GM18909 (cell line): ENCODE results near the gene GOLT1A.
A peak's percentile ranks its signal among the peaks of the same experiment; 100 is the strongest.

Experiments used
- ATAC-seq: cut with Tn5 transposase; IDR thresholded peaks from one replicate; pipeline ENCODE4 v1.9.1; 2021; ENCODE audit warnings: mild to moderate bottlenecking; ENCODE audit not compliant: unreplicated experiment, poor library complexity

The GOLT1A gene

DNA sequence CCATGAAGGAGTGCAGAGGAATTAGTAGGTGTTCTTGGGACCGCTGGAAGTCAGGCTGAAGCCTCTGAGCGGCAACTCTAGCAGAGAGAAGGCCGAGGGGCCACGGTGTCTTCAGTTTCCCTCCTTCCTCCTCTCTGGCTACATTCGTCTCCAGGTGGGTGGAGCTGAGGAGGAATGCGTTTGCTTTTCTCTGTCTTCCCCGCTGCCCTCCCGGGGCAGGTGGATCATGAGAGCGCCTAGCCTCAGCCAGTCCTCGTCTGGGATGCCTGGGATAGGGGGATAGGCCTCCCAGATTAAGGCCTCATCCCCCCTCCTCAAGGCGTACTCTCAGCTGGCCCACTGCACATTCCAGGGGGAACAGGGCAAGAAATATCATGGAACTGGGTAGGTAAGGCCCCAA lies 7.5 kb upstream of the GOLT1A start:
- ATAC-seq, result no peak

DNA sequence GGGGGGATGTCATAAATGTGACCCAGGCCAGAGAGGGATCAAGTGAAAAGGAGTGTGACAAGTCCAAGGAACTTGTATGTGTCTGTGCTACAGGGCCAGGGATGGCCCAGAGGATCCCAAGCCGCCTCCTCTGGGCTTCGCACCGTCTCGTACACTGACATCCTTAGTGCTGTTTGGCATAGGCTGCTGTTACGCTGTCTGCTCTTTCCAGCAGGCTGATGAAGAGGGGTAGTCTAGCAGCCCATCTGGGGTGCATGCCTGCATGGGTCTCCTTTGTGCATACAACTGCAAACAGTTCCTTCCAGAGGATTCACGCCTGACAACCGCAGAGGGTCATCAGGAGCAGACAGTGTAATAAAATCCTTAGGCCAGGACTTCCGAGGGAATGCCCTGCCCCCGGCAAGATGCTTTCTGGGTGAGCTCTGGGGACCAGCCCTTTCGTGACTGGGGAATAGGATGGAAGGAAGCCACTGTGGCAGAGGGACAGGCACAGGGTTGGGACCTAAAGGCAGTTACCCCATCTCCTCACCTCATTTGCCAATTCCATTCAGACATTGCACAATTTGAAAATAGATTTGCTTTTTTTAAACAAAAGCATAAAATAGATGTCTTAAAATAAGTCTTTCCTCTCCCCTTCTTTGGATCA lies 6.3 kb upstream of the GOLT1A start:
- ATAC-seq, result no peak

DNA sequence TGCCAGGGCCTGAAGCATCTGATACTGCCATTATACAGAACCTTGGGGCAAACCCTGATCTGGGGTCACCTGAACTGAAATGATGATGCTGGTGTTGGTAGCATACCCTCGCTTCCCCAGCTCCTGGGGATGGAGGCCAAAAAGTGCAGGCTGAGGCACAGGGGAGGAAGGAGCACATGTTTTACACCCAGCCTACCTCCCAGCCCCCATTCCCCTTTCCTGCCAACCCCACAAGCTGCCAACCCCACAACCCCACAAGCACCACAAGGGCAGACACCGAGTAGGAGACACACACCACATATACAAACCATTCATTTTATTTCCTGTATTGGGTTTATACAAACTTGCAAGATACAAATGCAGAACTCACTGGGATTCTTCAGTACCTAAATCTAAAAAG lies 4.8 kb upstream of the GOLT1A start:
- ATAC-seq, result no peak

DNA sequence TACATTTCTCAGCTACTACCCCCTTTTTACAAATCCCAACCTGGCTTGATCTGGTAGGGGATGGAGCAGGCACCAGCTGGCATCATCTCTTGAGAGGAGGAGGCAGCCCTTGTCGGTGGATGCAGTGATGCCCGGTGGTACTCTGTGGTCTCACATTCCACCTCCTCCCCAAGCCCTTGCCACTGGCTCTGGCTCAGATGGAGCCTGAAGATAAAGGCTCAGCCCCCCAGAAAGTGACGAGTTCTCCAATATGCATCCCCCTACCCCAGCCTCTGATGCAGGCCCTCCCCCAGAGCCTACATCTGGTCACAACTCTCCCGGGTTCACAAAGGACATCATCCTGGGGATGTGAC lies 3.8 kb upstream of the GOLT1A start:
- ATAC-seq, result no peak

GRCh38 chr1:204216880-204217647 lies 3.3 kb upstream of the GOLT1A start:
- no peak for ATAC-seq

DNA sequence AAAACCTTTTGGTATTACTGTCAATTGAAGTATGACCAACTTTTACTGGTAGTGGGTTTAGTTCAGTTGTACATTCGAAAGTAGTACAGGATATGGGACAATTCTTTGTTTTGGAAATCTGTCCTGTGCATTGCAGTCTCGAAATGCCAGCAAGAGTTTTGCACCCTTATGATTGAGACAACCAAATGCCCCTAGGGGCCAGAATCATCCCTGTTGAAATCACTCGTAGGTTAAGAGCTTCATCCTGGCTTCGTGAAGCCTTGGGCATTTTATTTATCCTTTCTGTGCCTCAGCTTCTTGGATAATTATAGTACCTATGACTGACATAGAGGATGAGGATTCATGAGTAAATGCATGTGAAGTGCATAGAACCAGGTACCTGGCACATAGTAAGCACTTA lies 2.4 kb upstream of the GOLT1A start:
- ATAC-seq, result no peak

GRCh38 chr1:204212715-204213114 lies 1.1 kb downstream of the GOLT1A start:
- ATAC-seq, result no peak

DNA sequence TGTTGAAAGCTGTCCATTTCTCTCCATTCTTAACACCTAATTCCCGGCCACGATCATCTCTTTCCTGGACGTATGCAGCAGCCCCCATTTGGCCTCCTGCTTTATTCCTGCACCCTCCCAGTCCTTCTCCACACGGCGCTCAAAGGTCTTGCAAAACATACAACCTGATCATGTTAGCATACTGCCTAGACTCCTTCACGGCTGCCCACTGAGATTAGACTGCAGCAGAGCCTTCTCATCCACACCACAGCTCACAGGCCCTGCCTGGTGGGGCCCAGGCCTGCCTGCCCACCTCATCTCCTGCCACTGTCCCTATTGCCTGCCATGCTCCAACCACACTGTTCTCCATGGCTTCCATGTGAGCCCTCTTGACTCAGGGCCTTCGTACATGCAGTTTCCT lies 2.7 kb downstream of the GOLT1A start:
- ATAC-seq, result no peak

DNA sequence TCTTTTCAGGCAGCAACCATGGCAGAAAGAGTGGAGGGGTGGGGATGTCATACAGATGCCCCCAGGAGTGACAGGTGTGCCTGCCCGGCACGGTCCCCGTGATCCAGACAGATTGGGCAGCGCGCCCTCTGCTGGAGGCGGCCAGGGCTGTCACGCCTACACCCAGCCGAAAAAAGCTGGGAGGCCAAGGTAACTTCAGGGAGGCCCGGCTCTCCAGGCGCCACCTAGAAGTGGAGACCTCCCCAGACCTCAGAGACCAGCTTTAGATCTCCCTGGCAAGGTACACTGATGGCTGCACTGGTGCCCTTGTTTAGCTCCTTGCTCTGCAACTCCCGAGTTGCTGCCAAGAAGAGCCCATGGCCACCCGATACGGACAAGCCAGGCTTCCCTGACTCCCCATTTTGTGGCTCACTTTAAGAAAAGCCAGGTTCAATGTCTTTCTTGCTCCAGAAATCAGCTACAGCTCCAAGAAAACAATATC lies 6.6 kb downstream of the GOLT1A start:
- ATAC-seq, result peak; percentile 65

- ATAC-seq, result no peak
Observed at GRCh38 chr1:204206121-204206520, 7.7 kb downstream of the GOLT1A start.

GRCh38 chr1:204205486-204205885 lies 8.3 kb downstream of the GOLT1A start:
- ATAC-seq, result no peak

GRCh38 chr1:204204944-204205343 lies 8.8 kb downstream of the GOLT1A start:
- ATAC-seq, result no peak

DNA sequence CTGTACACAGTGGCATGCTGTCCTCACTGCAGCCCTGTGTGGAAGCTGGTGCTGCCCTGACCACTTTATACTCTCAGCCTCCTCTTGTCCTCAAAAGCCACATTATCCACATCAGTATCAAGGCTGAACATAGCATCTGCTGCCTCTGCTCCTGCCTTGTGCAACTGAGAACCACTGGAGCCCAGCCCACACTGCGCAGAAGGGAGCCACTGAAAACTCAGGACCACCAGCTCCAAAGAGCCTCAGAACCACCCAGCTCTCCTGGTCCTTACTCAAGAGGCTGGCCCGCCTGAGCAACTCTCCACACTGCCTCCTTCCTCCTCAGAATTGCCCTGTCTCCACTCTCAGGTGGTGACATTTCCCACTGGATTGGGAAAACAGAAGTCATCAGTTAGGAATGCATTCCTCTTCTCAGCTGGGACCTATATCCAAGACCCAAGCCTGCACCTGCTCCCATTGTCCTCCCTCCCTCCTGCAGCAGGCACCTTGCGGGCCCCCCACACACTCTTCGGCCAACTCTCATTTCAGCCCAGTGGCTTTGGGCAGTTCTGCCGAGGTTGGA lies 10.5 kb downstream of the GOLT1A start:
- ATAC-seq, result no peak

DNA sequence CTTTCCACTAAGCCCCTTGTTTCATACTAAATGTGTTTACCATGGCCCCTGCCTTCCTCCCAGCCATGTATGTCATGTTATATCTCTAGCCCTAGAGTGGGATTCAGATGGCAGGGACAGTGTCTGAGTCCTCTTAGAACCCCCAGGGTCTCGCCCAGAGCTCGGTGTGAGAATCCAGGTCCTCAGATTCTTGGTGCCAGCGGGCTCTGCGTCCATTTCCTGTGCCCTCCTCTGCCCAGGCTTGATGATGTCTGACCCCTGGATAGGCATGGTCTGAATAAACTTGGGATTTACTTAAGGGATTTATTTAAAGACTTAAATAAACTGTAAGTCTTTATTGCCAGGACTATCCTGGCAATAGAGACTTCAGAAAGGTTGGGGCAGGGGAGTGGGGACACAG lies 11.3 kb downstream of the GOLT1A start:
- ATAC-seq, result no peak

DNA sequence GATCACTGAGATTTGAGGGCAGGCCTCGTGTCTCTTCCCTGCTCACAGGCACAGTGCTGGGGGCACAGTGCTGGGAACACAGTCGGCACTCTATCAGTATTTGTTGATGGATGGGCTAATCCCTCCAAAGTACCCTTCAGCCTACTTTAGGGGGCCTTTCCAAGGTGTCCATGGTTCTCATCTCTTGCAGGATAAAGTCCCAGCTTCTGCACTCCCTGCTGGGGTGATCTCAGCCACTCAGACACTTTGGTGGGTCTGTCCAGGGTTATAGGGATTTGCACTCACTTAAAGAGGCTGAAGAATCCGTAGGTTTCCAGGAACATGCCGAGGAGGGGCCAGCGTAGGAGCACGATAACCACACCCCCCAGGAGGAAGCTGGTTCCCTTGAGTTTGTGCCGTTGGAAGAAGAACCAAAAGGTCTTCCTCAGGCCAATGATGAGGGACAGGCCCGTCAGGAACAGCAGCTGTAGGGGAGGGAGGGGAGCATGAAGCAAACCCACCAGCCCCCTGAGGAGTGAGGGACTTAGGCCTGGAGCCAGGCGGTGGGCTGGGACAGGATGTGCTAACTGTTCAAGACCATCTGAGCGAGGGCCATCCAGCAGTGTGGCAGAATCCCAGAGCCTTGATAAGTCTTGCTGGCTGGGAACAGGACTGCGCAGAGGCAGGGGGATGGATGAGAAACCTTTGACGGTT lies 12.3 kb downstream of the GOLT1A start:
- ATAC-seq, result no peak

DNA sequence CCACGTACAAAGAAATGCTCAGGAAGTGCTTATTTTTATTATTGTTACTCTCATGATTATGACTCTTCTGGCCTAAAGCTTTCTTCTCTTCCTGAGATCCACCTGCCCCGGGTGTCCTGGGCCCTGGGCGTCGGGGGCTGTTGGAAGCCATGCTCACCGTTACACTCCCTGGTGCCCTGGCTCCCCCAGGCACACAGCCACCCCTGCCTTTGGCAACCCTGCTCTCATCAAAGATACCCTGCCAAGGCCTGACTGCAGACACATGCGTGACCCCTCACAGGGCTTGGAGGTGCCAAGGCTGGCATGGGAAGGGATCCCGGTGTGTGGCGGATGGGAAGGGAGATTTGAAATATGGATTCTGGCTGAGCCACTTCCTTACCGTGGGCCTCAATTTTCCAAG lies 14.2 kb downstream of the GOLT1A start:
- ATAC-seq, result no peak

DNA sequence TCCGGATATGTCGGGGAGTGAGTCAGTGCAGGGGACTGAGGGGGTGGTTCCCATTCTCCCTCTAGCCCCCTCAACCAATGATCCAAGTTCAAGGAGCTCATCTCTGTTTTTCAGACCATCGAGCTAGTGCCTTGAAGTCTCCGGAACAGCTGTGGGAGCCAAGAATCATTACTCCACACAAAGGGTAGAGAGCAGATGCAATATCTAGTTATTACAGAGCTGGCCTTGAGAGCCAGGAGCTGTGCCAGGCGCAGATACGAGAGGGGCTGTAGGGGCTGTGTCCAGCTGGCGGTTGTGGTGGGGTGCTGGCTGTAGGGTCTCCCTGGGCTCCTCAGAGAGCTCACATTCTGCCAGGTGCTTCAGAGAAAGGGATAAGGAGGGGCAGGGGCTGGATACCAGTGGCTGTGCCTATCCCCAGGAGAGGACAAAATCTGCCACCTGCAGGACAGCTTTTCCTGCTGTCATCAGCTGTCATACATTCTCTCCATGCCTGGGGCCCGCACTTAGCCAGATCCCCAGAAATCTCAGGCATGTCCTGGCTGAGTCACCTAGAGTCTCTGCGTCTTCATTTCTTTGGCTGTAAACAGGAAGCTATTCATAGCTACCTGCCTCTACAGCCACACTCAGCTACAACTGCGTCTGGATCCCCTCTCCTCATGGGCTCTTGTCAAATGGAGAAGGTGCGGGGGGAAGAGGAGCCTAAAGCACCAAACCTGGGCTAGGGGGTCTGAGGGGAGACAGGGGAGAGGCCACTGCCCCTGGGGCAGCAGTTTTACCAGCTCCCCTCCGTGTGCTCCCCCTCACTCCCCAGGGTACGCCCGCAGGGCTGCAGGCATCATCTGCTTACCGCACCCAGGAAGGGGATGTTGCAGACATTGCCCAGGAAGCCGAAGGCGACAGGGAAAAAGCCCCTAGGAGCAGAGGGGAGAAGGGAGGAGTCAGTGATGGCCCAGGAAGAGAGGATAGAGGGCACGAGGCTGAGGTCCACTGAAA lies 15.1 kb downstream of the GOLT1A start:
- no peak for ATAC-seq

- ATAC-seq, result no peak
Observed at GRCh38 chr1:204197068-204197467, 16.7 kb downstream of the GOLT1A start.

DNA sequence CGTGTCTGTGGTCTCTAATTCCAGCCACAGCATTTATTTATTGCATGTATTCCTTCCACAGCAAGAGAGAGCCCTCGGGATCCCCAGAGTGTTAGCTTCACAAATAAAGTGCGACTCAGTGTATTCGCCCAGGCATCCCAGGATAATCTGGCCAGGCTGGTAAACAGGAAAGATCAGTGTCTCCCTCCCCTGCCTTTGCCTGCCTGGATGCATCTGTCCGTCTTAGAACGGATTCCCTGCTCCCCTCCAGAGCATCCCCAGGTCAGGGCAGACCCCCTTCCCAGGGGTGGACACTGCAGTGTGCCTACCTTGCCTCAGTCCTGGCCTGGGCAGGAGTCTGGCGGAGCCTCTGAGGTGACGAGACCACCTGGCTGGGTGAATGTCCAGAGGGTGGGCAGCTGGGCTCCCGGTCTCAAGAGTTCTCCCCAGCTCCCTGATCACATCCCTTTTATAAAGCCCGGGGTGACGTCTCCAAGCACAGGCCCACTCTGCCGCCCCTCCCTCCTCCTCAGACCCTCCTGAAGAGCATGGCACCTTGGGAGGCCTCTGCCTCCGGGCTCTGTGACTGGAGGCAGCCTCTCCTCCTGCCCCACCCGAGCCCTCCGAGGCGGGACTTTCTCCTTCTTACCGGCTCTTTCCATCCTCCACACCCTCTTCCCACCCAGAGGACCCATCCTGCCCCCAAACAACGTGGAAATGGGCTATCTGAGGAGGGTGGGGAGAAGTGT lies 17.6 kb downstream of the GOLT1A start, which contains the start of gene KISS1:
KISS1 (minus strand) TSS at position 424 of the 728 bp plus-strand sequence. CDS start 3,615 bp downstream, outside the sequence.
- no peak for ATAC-seq
